K562 (cell line): ENCODE results near the gene CXCR2. TPM values are rescaled to one million over a fixed set of nuclear protein-coding genes. Genes with fewer than 3 reads are reported as not detected.

ENCODE experiments used
- ATAC-seq: fragments of 200-7000 bp; cut with Tn5 transposase; 3 replicates; pipeline ENCODE4 v1.9.1; 2020; ENCODE audit warnings: moderate library complexity
- BruUV-seq: library from RNA; stranded (reverse); fragments of 400-500 nt; replicated peaks from 2 replicates; lab custom pipeline; 2021; lab: Mats Ljungman, UMichigan
- CTCF ChIA-PET: fragments of 300-600 bp; formaldehyde crosslinking; extraction: SDS; loops from one replicate; lab custom pipeline; 2021; ENCODE audit warnings: low intra/inter-chr PET ratio; lab: Yijun Ruan, JAX
- POLR2A ChIA-PET: fragments of 300-600, 350-650 bp; sonication (Branson Sonifier 250); formaldehyde crosslinking; extraction: SDS; loops from one replicate; lab custom pipeline; 2021; ENCODE audit warnings: antibody characterized with exemption, inconsistent platforms; lab: Yijun Ruan, JAX
- DNase-seq, 4 experiments: peaks; one replicate each; pipeline versions ENCODE4 v3.0.0 to v3.0.0-alpha.2; 2011 to 2018; ENCODE audit warnings: low spot score in 3 of 4, mixed read lengths in 3 of 4; ENCODE audit errors: extremely low read depth in 1 of 4
- FAIRE-seq: peaks from 2 replicates; lab custom pipeline; 2011; peaks lifted over from hg19 to GRCh38; lab: Jason Lieb, UNC
- H2AFZ ChIP-seq: 2 replicates; pipeline ENCODE4 v1.6.0; 2011; ENCODE audit warnings: low read depth, low read length, control low read depth, inconsistent platforms
- H3K27ac ChIP-seq: fragments of 200-600 bp; 3 replicates; pipeline ENCODE4 v1.8.0; 2011; ENCODE audit warnings: low read depth, mild to moderate bottlenecking, control low read depth, inconsistent platforms, low read length, moderate library complexity, mixed read lengths; ENCODE audit errors: extremely low read depth
- H3K27me3 ChIP-seq, 2 experiments: fragments of 300-600 bp in 1 of 2; 2 replicates in 1 of 2; 3 replicates in 1 of 2; pipeline versions ENCODE4 v1.6.0 to v1.8.0; 2011; ENCODE audit warnings: inconsistent platforms in 2 of 2, low read length in 2 of 2, mild to moderate bottlenecking in 1 of 2, mixed read lengths in 1 of 2, moderate library complexity in 1 of 2; ENCODE audit not compliant: control insufficient read depth in 2 of 2, insufficient read depth in 2 of 2
- H3K36me3 ChIP-seq: fragments of 300-600 bp; 3 replicates; pipeline ENCODE4 v1.8.0; 2011; ENCODE audit warnings: mild to moderate bottlenecking, low read length, inconsistent platforms; ENCODE audit not compliant: control insufficient read depth, insufficient read depth
- H3K4me1 ChIP-seq, 2 experiments: fragments of 200-600 bp in 1 of 2; replicated peaks in 1 of 2; 2 replicates in 1 of 2; 3 replicates in 1 of 2; pipeline versions ENCODE4 v1.5.1 to v1.8.0; 2011; ENCODE audit warnings: inconsistent platforms in 2 of 2, low read length in 2 of 2, mild to moderate bottlenecking in 1 of 2, mixed read lengths in 1 of 2, moderate library complexity in 1 of 2; ENCODE audit not compliant: control insufficient read depth in 2 of 2, insufficient read depth in 2 of 2
- H3K4me2 ChIP-seq: 2 replicates; pipeline ENCODE4 v1.6.1; 2011; ENCODE audit warnings: low read length, control low read depth, inconsistent platforms, mixed read lengths; ENCODE audit not compliant: insufficient read depth
- H3K4me3 ChIP-seq: fragments of 200-600 bp; sonication (generic), shearing (Covaris generic); 2 replicates; pipeline ENCODE4 v1.5.1; 2016; ENCODE audit warnings: control low read depth, inconsistent platforms
- H3K79me2 ChIP-seq: fragments of 200-600 bp; 3 replicates; pipeline ENCODE4 v1.8.0; 2011; ENCODE audit warnings: low read length, inconsistent platforms; ENCODE audit not compliant: control insufficient read depth, insufficient read depth
- H3K9ac ChIP-seq, 2 experiments: 2 replicates each; pipeline versions ENCODE4 v1.6.0 to v1.6.1; 2011; ENCODE audit warnings: low read depth in 2 of 2, low read length in 2 of 2, control low read depth in 1 of 2, inconsistent platforms in 1 of 2, mild to moderate bottlenecking in 1 of 2, mixed read lengths in 1 of 2; ENCODE audit not compliant: insufficient read depth in 1 of 2
- H3K9me1 ChIP-seq: one replicate; pipeline ENCODE4 v1.6.0; 2011; ENCODE audit warnings: inconsistent platforms, mild to moderate bottlenecking, low read length, moderate library complexity; ENCODE audit not compliant: control insufficient read depth, insufficient read depth
- H3K9me3 ChIP-seq: replicated peaks from 2 replicates; pipeline ENCODE4 v1.5.1; 2011; ENCODE audit warnings: low read depth, low read length, inconsistent platforms; ENCODE audit not compliant: control insufficient read depth, insufficient read depth
- H4K20me1 ChIP-seq: replicated peaks from 2 replicates; pipeline ENCODE4 v1.6.1; 2011; ENCODE audit warnings: low read length, inconsistent platforms, mixed read lengths; ENCODE audit not compliant: control insufficient read depth, insufficient read depth
- BCL6 ChIP-seq: fragments of 250-450 bp; sonication (Bioruptor Pico); IDR thresholded peaks from 2 replicates; pipeline ENCODE4 v1.4.0; 2020
- CAMTA2 ChIP-seq: fragments of 250-450 bp; sonication (Bioruptor Pico); conservative IDR thresholded peaks from 2 replicates; pipeline ENCODE4 v1.5.1; 2022
- CC2D1A ChIP-seq: fragments of 450-650 bp; IDR thresholded peaks from 2 replicates; pipeline ENCODE4 v1.6.1; 2017; ENCODE audit warnings: mild to moderate bottlenecking
- DDX20 ChIP-seq: fragments of 450-650 bp; IDR thresholded peaks from 2 replicates; pipeline ENCODE4 v1.6.1; 2016; ENCODE audit warnings: missing genetic modification characterization, low read depth, mild to moderate bottlenecking, missing compliant biosample characterization, moderate library complexity
- HMGN3 ChIP-seq: IDR thresholded peaks from 2 replicates; pipeline ENCODE4 v1.6.1; 2011; ENCODE audit warnings: borderline replicate concordance, low read depth, mild to moderate bottlenecking, mixed read lengths, low read length; ENCODE audit not compliant: insufficient read length; ENCODE audit errors: extremely low read depth
- IRF2 ChIP-seq: sonication (generic); formaldehyde crosslinking; IDR thresholded peaks from 2 replicates; pipeline ENCODE4 v1.8.1; 2022; ENCODE audit warnings: mild to moderate bottlenecking, missing genetic modification reagents
- MCM7 ChIP-seq, 2 experiments: fragments of 450-650 bp; IDR thresholded peaks; 2 replicates each; pipeline ENCODE4 v1.6.1; 2016 to 2018
- PHB2 ChIP-seq: fragments of 450-650 bp; IDR thresholded peaks from 2 replicates; pipeline ENCODE4 v1.6.1; 2017; ENCODE audit warnings: low read depth
- U2AF1 ChIP-seq: fragments of 200-400 bp; formaldehyde crosslinking; optimal IDR thresholded peaks from 2 replicates; pipeline ENCODE3; 2017; ENCODE audit warnings: mild to moderate bottlenecking, low read depth, low read length, moderate library complexity
- WHSC1 ChIP-seq: IDR thresholded peaks from one replicate; pipeline ENCODE4 v1.6.1; 2012; ENCODE audit warnings: low read length, control low read depth, inconsistent platforms
- ZNF282 ChIP-seq: sonication (generic); formaldehyde crosslinking; IDR thresholded peaks from 2 replicates; pipeline ENCODE4 v1.8.1; 2023; ENCODE audit warnings: missing genetic modification reagents
- ZNF699 ChIP-seq: fragments of 250-450 bp; sonication (Bioruptor Pico); IDR thresholded peaks from 2 replicates; pipeline ENCODE4 v1.8.0; 2021; ENCODE audit warnings: mild to moderate bottlenecking, moderate library complexity; ENCODE audit not compliant: insufficient replicate concordance
- WGBS: fragments of 100-300 bp; shearing (Covaris generic); methylation state at CpG from one replicate; pipeline ENCODE4 v1.1.6; 2016; ENCODE audit warnings: low coverage, mixed read lengths; ENCODE audit not compliant: insufficient coverage; ENCODE audit errors: missing lambda C conversion rate; 5-methylcytosine and 5-hydroxymethylcytosine counted together
- in situ Hi-C: fragments of 300-500 bp; cut with MboI; formaldehyde crosslinking; loops from 4 replicates; pipeline ENCODE4 v1.15.0; 2018; ENCODE audit warnings: inconsistent platforms, mixed read lengths
- intact Hi-C: fragments of 100-400 bp; cut with micrococcal nuclease; formaldehyde crosslinking; loops from 2 replicates; pipeline ENCODE4 v1.14.2; 2022
- polyA plus RNA-seq, 8 experiments: library from polyadenylated mRNA; depleted of rRNA in 4 of 8; stranded (reverse) in 5 of 8; unstranded in 3 of 8; fragments of >200 nt; fragmentation: Nextera tagmentation in 2 of 8; fragmentation: Illumina TruSeq in 1 of 8; extraction: Ambion mirVana in 2 of 8; extraction: Trizol in 1 of 8; gene quantifications; 2 replicates each; pipeline versions ENCODE4 v1.2.1 to v1.2.3, GENCODE V29; 2011 to 2014; ENCODE audit warnings: inconsistent platforms in 1 of 8, missing spikeins in 1 of 8
- total RNA-seq, 7 experiments: library from RNA; depleted of rRNA in 6 of 7; stranded (reverse); fragments of >200 nt in 6 of 7; fragmentation: Illumina TruSeq in 2 of 7; extraction: Trizol in 2 of 7; gene quantifications; 2 replicates each; pipeline versions ENCODE4 v1.2.1 to v1.2.3, GENCODE V29; 2011 to 2021; ENCODE audit warnings: low replicate concordance in 1 of 7
- TF ChIP-seq, protein P1 (sequence below): IDR thresholded peaks from 2 replicates; pipeline ENCODE4 v1.6.1; 2011; ENCODE audit not compliant: insufficient read length; ENCODE audit errors: extremely low read depth

The CXCR2 gene
- total and polyA plus RNA-seq, 9 of the 15 experiments (the other 6 are each of a cell fraction or from before 2014, with no cell fraction given): not detected

DNA sequence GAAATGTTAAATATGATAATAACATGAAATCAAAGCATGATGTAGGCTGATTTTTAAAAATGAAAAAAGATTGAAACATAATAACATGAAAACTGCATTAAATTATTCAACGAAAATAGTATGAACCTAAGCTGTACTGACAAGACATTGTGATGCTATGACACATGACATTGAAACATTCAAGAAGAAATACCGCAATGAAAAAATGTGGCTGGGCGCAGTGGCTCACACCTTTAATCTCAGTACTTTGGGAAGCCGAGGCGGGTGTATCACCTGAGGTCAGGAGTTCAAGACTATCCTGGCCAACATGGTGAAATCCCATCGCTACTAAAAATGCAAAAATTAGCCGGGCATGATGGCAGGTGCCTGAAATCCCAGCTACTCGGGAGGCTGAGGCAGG lies 26.3 kb downstream of the CXCR2 start:
- intact Hi-C loops: no loop called here
- FAIRE-seq (no peak), ATAC-seq (no peak)
- WGBS: 0% methylated on average over 6 of the region's 8 CpGs
- H4K20me1 ChIP-seq: no peaks in the 10 kb centered on the region
- no peak for TF ChIP-seq WHSC1
- no peak for TF ChIP-seq HMGN3
- no peak for TF ChIP-seq ZNF282 (CRISPR knock-in tag)
- TF ChIP-seq ZNF699 (CRISPR knock-in tag): no peak
- TF ChIP-seq MCM7 (IDR thresholded peaks at IDR 0.05): no peak
- no peak for TF ChIP-seq CC2D1A
- TF ChIP-seq PHB2: no peak
- no peak for TF ChIP-seq BCL6 (CRISPR knock-in tag)
- no peak for TF ChIP-seq DDX20 (tag)
- TF ChIP-seq CAMTA2: no peak
- TF ChIP-seq, protein P1, sequence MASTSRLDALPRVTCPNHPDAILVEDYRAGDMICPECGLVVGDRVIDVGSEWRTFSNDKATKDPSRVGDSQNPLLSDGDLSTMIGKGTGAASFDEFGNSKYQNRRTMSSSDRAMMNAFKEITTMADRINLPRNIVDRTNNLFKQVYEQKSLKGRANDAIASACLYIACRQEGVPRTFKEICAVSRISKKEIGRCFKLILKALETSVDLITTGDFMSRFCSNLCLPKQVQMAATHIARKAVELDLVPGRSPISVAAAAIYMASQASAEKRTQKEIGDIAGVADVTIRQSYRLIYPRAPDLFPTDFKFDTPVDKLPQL: no peak
- no peak for TF ChIP-seq U2AF1
- TF ChIP-seq IRF2 (CRISPR knock-in tag): no peak
- TF ChIP-seq, all 486 proteins: peak for 0
- H3K27me3 ChIP-seq: peaks cover 11 to 35% of the 10 kb centered on the region in 2 experiments; a peak in 4 of 5 replicates
- H3K4me3 ChIP-seq: no peak overlapping the region
- no peak overlapping the region for H3K9ac ChIP-seq
- no peaks in the 10 kb centered on the region for H3K4me1 ChIP-seq
- ChIA-PET POLR2A (interaction anchor here (1.0 kb wide), 1 partner anchor 18 kb away, joined by 3 read pairs; no protein-coding TSS in a partner anchor), CTCF (no interaction called here)
- BruUV-seq: no TSS peak
- in situ Hi-C loops: no loop called here
- H3K9me3 ChIP-seq: no peaks in the 10 kb centered on the region
- H2AFZ ChIP-seq: no peak overlapping the region
- no peak overlapping the region for H3K4me2 ChIP-seq
- no peak for DNase-seq
- H3K27ac ChIP-seq: no peak overlapping the region
- no peaks in the 10 kb centered on the region for H3K36me3 ChIP-seq
- H3K79me2 ChIP-seq: no peaks in the 10 kb centered on the region
- H3K9me1 ChIP-seq: no peaks in the 10 kb centered on the region
